ENCODE data around the gene FSTL4.

GRCh38 chr5:133421394-133421793 lies 190.9 kb downstream of the FSTL4 start:
- TF ChIP-seq CTCF (IDR thresholded peaks at IDR 0.05) (no peak), POLR2A (IDR thresholded peaks at IDR 0.05) (no peak), EP300 (IDR thresholded peaks at IDR 0.05) (no peak)

All from ovary (tissue), 3 donors.